ENCODE results near the gene MAD2L1BP. TPM values are rescaled to one million over a fixed set of nuclear protein-coding genes. Genes with fewer than 3 reads are reported as not detected.

The MAD2L1BP gene
- total RNA-seq, 2 experiments from 2014 or later, result 30.8 to 43.3 TPM

- POLR2A ChIA-PET, result interaction anchor here (0.6 to 0.9 kb wide), 3 partner anchors 40 to 113 kb away, joined by 3 to 5 read pairs (median 5); no protein-coding TSS in a partner anchor
- BruUV-seq (replicated peaks), result TSS peak; percentile 7
Observed at GRCh38 chr6:43606019-43606418, 29.6 kb upstream of the MAD2L1BP start.

DNA sequence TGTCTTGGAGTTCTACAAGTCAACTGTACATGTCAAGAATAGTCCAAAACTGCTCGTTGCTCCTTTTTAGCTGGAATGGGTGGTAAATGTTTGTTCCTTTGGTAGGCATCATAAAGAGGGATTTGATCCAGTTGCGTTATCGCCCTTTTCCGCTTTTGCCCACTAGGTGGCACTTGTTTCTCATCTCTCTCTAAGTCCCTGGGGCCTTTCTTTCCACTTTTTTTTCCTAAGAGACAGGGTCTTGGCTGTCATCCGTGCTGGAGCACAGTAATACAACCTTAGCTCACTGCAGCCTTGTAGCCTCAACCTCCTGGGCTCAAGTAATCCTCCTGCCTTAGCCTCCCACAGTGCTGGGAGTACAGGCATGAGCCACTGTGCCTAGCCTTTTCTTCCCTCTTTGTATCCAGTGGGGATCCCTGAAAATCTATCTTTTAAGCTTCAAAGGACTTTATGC, 27.3 kb upstream of the MAD2L1BP start:
- H3K9me2 ChIP-seq (ENCODE audit: insufficient read depth, low read length), result no peaks in the 10 kb centered on the region
- ChIA-PET CTCF (ENCODE audit: unreplicated experiment) (interaction anchor here (0.5 kb wide), 1 partner anchor 69 kb away, joined by 3 read pairs; no protein-coding TSS in a partner anchor), POLR2A (no interaction called here)
- peak overlapping the region; percentile 3; the same call in 1 of the 2 replicates for H3K4me2 ChIP-seq (ENCODE audit: low read length)
- no peaks in the 10 kb centered on the region for H4K20me1 ChIP-seq (ENCODE audit: insufficient read depth, low read length)
- H3K4me3 ChIP-seq (ENCODE audit: low read depth, low read length, poor library complexity, severe bottlenecking), result no peak overlapping the region
- H3K4me1 ChIP-seq (ENCODE audit: insufficient read depth, low read length, poor library complexity, severe bottlenecking), result peaks cover 11% of the 10 kb centered on the region
- H3K36me3 ChIP-seq (ENCODE audit: insufficient read depth, low read length), result peaks cover 98% of the 10 kb centered on the region
- no TSS peak for BruUV-seq (replicated peaks)
- no peaks in the 10 kb centered on the region for H3K9me3 ChIP-seq (ENCODE audit: low read length)
- no peak overlapping the region for H3K27ac ChIP-seq (ENCODE audit: low read depth, low read length, poor library complexity, severe bottlenecking)
- peak; percentile 62 for DNase-seq (ENCODE audit: low spot score)
- no peak for TF ChIP-seq EZH2phosphoT487 (IDR thresholded peaks at IDR 0.05; ENCODE audit: borderline replicate concordance, low read depth, low read length)
- TF ChIP-seq, protein P1, sequence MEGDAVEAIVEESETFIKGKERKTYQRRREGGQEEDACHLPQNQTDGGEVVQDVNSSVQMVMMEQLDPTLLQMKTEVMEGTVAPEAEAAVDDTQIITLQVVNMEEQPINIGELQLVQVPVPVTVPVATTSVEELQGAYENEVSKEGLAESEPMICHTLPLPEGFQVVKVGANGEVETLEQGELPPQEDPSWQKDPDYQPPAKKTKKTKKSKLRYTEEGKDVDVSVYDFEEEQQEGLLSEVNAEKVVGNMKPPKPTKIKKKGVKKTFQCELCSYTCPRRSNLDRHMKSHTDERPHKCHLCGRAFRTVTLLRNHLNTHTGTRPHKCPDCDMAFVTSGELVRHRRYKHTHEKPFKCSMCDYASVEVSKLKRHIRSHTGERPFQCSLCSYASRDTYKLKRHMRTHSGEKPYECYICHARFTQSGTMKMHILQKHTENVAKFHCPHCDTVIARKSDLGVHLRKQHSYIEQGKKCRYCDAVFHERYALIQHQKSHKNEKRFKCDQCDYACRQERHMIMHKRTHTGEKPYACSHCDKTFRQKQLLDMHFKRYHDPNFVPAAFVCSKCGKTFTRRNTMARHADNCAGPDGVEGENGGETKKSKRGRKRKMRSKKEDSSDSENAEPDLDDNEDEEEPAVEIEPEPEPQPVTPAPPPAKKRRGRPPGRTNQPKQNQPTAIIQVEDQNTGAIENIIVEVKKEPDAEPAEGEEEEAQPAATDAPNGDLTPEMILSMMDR (conservative IDR thresholded peaks at IDR 0.05; ENCODE audit: low read length), result peak; percentile 94
- H2AFZ ChIP-seq (ENCODE audit: low read length), result no peak overlapping the region
- intact Hi-C loops (cut with micrococcal nuclease; ENCODE audit: unreplicated experiment), result loop anchor here (10.0 kb wide), 1 partner anchor 64 kb away; no protein-coding TSS in a partner anchor
- no peaks in the 10 kb centered on the region for H3K79me2 ChIP-seq (ENCODE audit: insufficient read depth, low read depth, low read length)

More at GRCh38 chr6:43606019-43606418, 29.6 kb upstream of the MAD2L1BP start:
- Histone ChIP-seq H3K79me2 (ENCODE audit: insufficient read depth, low read depth, low read length) (no peaks in the 10 kb centered on the region), H3K9me3 (ENCODE audit: low read length) (no peaks in the 10 kb centered on the region), H4K20me1 (ENCODE audit: insufficient read depth, low read length) (no peaks in the 10 kb centered on the region), H3K9me2 (ENCODE audit: insufficient read depth, low read length) (no peaks in the 10 kb centered on the region), H2AFZ (ENCODE audit: low read length) (no peak overlapping the region), H3K27ac (ENCODE audit: low read depth, low read length, poor library complexity, severe bottlenecking) (no peak overlapping the region), H3K4me1 (ENCODE audit: insufficient read depth, low read length, poor library complexity, severe bottlenecking) (peaks cover 11% of the 10 kb centered on the region), H3K36me3 (ENCODE audit: insufficient read depth, low read length) (peaks cover 99% of the 10 kb centered on the region), H3K4me2 (ENCODE audit: low read length) (no peak overlapping the region), H3K4me3 (ENCODE audit: low read depth, low read length, poor library complexity, severe bottlenecking) (no peak overlapping the region)
- TF ChIP-seq, protein P1 (conservative IDR thresholded peaks at IDR 0.05; ENCODE audit: low read length), result no peak
- TF ChIP-seq EZH2phosphoT487 (IDR thresholded peaks at IDR 0.05; ENCODE audit: borderline replicate concordance, low read depth, low read length), result no peak
- intact Hi-C loops (cut with micrococcal nuclease; ENCODE audit: unreplicated experiment), result loop anchor here (10.0 kb wide), 1 partner anchor 61 kb away; no protein-coding TSS in a partner anchor
- CTCF ChIA-PET (ENCODE audit: unreplicated experiment), result no interaction called here
- DNase-seq (ENCODE audit: low spot score), result no peak

- H3K27ac ChIP-seq (ENCODE audit: low read depth, low read length, poor library complexity, severe bottlenecking), result no peak overlapping the region
- intact Hi-C loops (cut with micrococcal nuclease; ENCODE audit: unreplicated experiment), result loop anchor here (10.0 kb wide), 1 partner anchor 64 kb away; no protein-coding TSS in a partner anchor
- no peak for DNase-seq (ENCODE audit: low spot score)
- H2AFZ ChIP-seq (ENCODE audit: low read length), result no peak overlapping the region
- no peak for TF ChIP-seq EZH2phosphoT487 (IDR thresholded peaks at IDR 0.05; ENCODE audit: borderline replicate concordance, low read depth, low read length)
- TF ChIP-seq, protein P1 (conservative IDR thresholded peaks at IDR 0.05; ENCODE audit: low read length), result no peak
- H3K4me2 ChIP-seq (ENCODE audit: low read length), result peak overlapping the region; percentile 3; the same call in 1 of the 2 replicates
- CTCF ChIA-PET (ENCODE audit: unreplicated experiment), result no interaction called here
- no peaks in the 10 kb centered on the region for H3K9me3 ChIP-seq (ENCODE audit: low read length)
- H4K20me1 ChIP-seq (ENCODE audit: insufficient read depth, low read length), result no peaks in the 10 kb centered on the region
- no peak overlapping the region for H3K4me3 ChIP-seq (ENCODE audit: low read depth, low read length, poor library complexity, severe bottlenecking)
- no TSS peak for BruUV-seq (replicated peaks)
- H3K4me1 ChIP-seq (ENCODE audit: insufficient read depth, low read length, poor library complexity, severe bottlenecking), result peaks cover 11% of the 10 kb centered on the region
- POLR2A ChIA-PET, result no interaction called here
- peaks cover 98% of the 10 kb centered on the region for H3K36me3 ChIP-seq (ENCODE audit: insufficient read depth, low read length)
- no peaks in the 10 kb centered on the region for H3K9me2 ChIP-seq (ENCODE audit: insufficient read depth, low read length)
- no peaks in the 10 kb centered on the region for H3K79me2 ChIP-seq (ENCODE audit: insufficient read depth, low read depth, low read length)
Observed at GRCh38 chr6:43608807-43609206, 26.8 kb upstream of the MAD2L1BP start.

Measured in OCI-LY7 (cell line).